ENCODE measurements around the gene INTS1. TPM values are rescaled to one million over a fixed set of nuclear protein-coding genes. Genes with fewer than 3 reads are reported as not detected.
A peak's percentile ranks its signal among the peaks of the same experiment; 100 is the strongest.

The INTS1 gene
- 10 to 100 TPM; 45.9 to 70.6 (median 60.3) TPM for total RNA-seq

DNA sequence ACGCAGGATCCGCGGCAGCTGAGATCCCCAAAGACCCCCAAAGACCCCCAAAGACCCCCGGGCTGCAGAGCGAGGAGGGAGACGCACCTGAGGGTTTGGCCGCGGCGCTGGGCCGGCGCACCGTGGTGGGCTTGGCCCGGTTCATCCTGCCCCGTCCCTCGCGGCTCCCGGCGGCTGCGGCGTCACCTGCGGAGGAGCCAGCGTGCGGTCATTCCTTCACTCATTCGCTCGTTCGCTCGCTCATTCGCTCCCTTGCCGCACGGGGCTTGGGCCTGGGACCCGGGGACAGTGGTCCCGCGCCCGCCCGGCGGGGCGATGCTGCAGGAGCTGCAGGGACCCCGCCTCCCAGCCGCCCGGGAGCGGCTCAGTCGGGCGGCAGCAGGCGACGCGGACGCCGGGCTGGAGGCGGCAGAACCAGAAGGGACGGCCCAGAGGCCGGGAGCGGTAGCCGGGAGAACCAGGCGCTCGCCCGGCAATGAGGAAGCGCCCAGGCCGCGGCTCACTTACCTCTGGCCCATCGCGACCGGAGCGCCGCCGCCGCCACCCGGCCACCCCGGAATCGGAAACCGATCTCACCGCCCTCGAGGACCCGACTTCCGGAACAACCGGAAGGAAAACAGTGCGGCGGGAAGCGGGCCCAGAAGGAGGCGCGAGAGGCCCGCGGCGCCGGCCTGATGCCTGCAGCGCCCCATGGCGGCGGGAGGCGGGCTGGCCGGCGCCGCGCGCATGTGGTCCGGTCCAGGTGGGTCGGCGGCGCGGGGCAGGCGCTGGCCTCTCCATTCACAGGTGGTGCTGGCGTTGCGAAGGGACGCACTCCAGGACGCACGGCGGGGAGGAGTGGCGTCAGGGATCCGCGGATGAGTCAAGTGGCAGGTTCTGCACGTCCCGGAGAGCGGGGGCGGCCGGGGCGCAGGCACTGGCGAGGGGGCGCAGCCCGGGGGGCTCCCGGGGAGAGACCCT lies at the start of gene INTS1:
Gene INTS1, minus strand, starts transcription at position 574 of the 960 bp plus-strand sequence. Its CDS starts 429 bp downstream, at position 145.
- TF ChIP-seq POLR2A (IDR thresholded peaks at IDR 0.05) (no peak), CTCF (IDR thresholded peaks at IDR 0.05) (peak in 1 of 3 donors; percentile 7)
- peak; percentile 88 to 98 for DNase-seq (ENCODE audit: low spot score in 2 of 2)
- 0 to 1% methylated on average over 24 to 85 of the region's 118 CpGs for WGBS, 2 donors
- intact Hi-C loops (cut with DNase I; ENCODE audit: low total_unique reads), result no loop called here
- peak within 1 kb of the TSS; percentile 96 for H3K4me3 ChIP-seq (ENCODE audit: low read depth, poor library complexity, severe bottlenecking)

GRCh38 chr7:1553512-1554210 lies 49.5 kb upstream of the INTS1 start:
- DNase-seq (ENCODE audit: low spot score in 2 of 2), result no peak
- 88 to 94% methylated on average over 25 to 26 of the region's 28 CpGs for WGBS, 2 donors
- TF ChIP-seq CTCF (IDR thresholded peaks at IDR 0.05), result no peak
- no peak for TF ChIP-seq POLR2A (IDR thresholded peaks at IDR 0.05)
- no peak overlapping the region for H3K4me3 ChIP-seq (ENCODE audit: low read depth, poor library complexity, severe bottlenecking)
- intact Hi-C loops (cut with DNase I; ENCODE audit: low total_unique reads), result no loop called here

DNA sequence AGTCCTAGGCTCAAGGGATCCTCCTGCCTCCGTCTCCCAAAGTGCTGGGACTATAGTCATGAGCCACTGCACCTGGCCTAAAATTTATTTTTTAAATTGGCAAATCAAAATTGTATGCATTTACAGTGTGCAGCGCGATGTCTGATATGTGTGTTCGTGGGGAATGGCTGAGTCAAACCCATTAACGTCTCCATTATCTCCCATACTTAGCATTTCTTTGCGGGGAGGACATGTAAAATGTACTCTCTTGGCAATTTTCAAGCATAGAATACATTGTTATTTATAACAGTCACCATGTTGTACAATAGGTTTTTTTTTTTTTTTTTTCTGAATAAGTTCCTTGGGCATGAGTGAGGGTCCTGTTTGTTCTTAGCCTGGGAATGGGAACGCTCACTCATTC lies 48.0 kb upstream of the INTS1 start:
- TF ChIP-seq POLR2A (IDR thresholded peaks at IDR 0.05) (no peak), CTCF (IDR thresholded peaks at IDR 0.05) (no peak)
- whole genome bisulfite sequencing, 2 donors, result 80 to 86% methylated on average over 7 of the region's 7 CpGs
- intact Hi-C loops (cut with DNase I; ENCODE audit: low total_unique reads), result no loop called here
- DNase-seq (ENCODE audit: low spot score in 2 of 2), result no peak
- H3K4me3 ChIP-seq (ENCODE audit: low read depth, poor library complexity, severe bottlenecking), result no peak overlapping the region

- no peak for TF ChIP-seq CTCF (IDR thresholded peaks at IDR 0.05)
- TF ChIP-seq POLR2A (IDR thresholded peaks at IDR 0.05), result no peak
- DNase-seq (ENCODE audit: low spot score in 2 of 2), result no peak
- 90 to 92% methylated on average over 14 to 16 of the region's 17 CpGs for WGBS, 2 donors
- H3K4me3 ChIP-seq (ENCODE audit: low read depth, poor library complexity, severe bottlenecking), result no peak overlapping the region
- intact Hi-C loops (cut with DNase I; ENCODE audit: low total_unique reads), result no loop called here
Observed at GRCh38 chr7:1550846-1551155, 46.6 kb upstream of the INTS1 start.

DNA sequence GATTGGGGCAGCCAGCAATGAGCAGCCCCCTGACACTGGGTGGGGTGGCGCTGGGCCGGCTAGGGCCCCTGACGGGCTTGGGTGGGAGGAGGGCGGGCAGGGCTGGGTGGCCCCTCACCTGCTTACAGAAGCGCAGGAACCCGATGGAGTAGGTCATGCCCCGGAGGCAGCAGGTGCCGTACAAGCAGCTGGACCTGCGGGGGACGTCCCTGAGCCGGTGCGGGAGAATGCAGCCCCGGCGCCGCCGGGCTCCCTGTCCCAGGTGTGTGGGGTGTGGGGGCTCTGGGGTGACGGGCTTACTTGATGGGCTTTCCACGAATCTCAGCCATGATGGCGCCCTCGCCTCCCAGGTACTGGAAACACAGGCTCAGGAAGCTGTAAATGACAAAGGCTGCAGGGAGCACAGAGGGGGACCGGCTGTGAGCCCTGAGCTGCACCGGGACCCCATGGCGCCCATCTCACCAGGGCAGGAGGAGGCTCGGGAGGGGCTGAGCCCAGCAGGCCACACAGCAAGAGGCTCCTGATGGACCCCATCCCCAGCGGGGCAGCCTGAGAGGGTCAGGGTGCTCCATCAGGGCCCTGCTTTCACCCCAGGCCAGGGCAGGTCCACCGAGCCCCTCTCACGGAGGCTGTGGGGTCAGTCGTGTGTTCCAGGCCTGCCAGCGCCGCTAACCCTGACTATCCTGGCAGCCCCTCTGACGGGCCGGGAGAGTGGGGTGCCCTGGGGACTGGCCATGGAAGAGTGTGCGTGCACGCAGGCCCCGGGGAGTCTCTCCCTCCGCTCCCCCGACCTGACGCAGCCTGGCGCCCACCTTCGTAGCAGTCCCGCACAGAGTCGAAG lies 46.0 kb upstream of the INTS1 start:
- no peak overlapping the region for H3K4me3 ChIP-seq (ENCODE audit: low read depth, poor library complexity, severe bottlenecking)
- no peak for TF ChIP-seq POLR2A (IDR thresholded peaks at IDR 0.05)
- no peak for TF ChIP-seq CTCF (IDR thresholded peaks at IDR 0.05)
- DNase-seq (ENCODE audit: low spot score in 2 of 2), result no peak
- 82 to 86% methylated on average over 42 of the region's 42 CpGs for WGBS, 2 donors
- intact Hi-C loops (cut with DNase I; ENCODE audit: low total_unique reads), result no loop called here
